Mesendoderm (in vitro differentiated cells): ENCODE data around the gene PRSS22.

Experiments
- DNase-seq: peaks from one replicate; pipeline ENCODE4 v3.0.0; 2013
- H2AK5ac ChIP-seq: 2 replicates; pipeline ENCODE4 v1.6.1; 2013; ENCODE audit warnings: low read length, inconsistent platforms
- H2BK120ac ChIP-seq: 2 replicates; pipeline ENCODE4 v1.6.1; 2013; ENCODE audit warnings: low read depth, mild to moderate bottlenecking, low read length, moderate library complexity, mixed read lengths
- H2BK15ac ChIP-seq: replicated peaks from 2 replicates; pipeline ENCODE4 v1.6.1; 2013; ENCODE audit warnings: low read depth, mild to moderate bottlenecking, moderate library complexity
- H2BK5ac ChIP-seq: 2 replicates; pipeline ENCODE4 v1.6.1; 2013; ENCODE audit warnings: low read length, inconsistent platforms
- H3K18ac ChIP-seq: 2 replicates; pipeline ENCODE4 v1.6.1; 2013; ENCODE audit warnings: mild to moderate bottlenecking, low read length, mixed read lengths
- H3K23ac ChIP-seq: one replicate; pipeline ENCODE4 v1.6.1; 2013; ENCODE audit warnings: low read length
- H3K27ac ChIP-seq: 2 replicates; pipeline ENCODE4 v1.5.1; 2013; ENCODE audit warnings: low read depth, mild to moderate bottlenecking, inconsistent platforms, low read length, moderate library complexity
- H3K27me3 ChIP-seq: 2 replicates; pipeline ENCODE4 v1.6.1; 2013; ENCODE audit warnings: low read length, control low read depth, mild to moderate bottlenecking, inconsistent platforms; ENCODE audit not compliant: insufficient read depth, poor library complexity
- H3K36me3 ChIP-seq: 2 replicates; pipeline ENCODE4 v1.6.1; 2013; ENCODE audit warnings: low read length, inconsistent platforms; ENCODE audit not compliant: control insufficient read depth, insufficient read depth
- H3K4ac ChIP-seq: one replicate; pipeline ENCODE4 v1.6.1; 2013; ENCODE audit warnings: low read depth, mild to moderate bottlenecking, low read length, moderate library complexity
- H3K4me1 ChIP-seq: 2 replicates; pipeline ENCODE4 v1.6.1; 2013; ENCODE audit warnings: low read depth, low read length, inconsistent platforms; ENCODE audit not compliant: control insufficient read depth
- H3K4me2 ChIP-seq: 2 replicates; pipeline ENCODE4 v1.6.1; 2013; ENCODE audit warnings: low read length
- H3K4me3 ChIP-seq: 2 replicates; pipeline ENCODE4 v1.5.1; 2013; ENCODE audit warnings: mild to moderate bottlenecking, low read length
- H3K56ac ChIP-seq: one replicate; pipeline ENCODE4 v1.6.1; 2013; ENCODE audit warnings: low read length
- H3K79me1 ChIP-seq: 2 replicates; pipeline ENCODE4 v1.6.1; 2013; ENCODE audit warnings: low read length, inconsistent platforms
- H3K79me2 ChIP-seq: 2 replicates; pipeline ENCODE4 v1.6.1; 2013; ENCODE audit warnings: mild to moderate bottlenecking, low read length; ENCODE audit not compliant: control insufficient read depth, insufficient read depth
- H3K9ac ChIP-seq: 2 replicates; pipeline ENCODE4 v1.6.1; 2013; ENCODE audit warnings: low read length, inconsistent platforms
- H4K5ac ChIP-seq: one replicate; pipeline ENCODE4 v1.6.1; 2013; ENCODE audit warnings: low read length
- H4K8ac ChIP-seq: one replicate; pipeline ENCODE4 v1.6.1; 2013; ENCODE audit warnings: low read depth, mild to moderate bottlenecking, control low read depth, low read length, moderate library complexity
- WGBS: extraction: QIAGEN DNeasy Blood & Tissue Kit; methylation state at CpG from one replicate; pipeline ENCODE4 v1.1.7; 2013; ENCODE audit warnings: low lambda C conversion rate, missing lambda C conversion rate; ENCODE audit not compliant: insufficient coverage; ENCODE audit errors: extremely low coverage; 5-methylcytosine and 5-hydroxymethylcytosine counted together

The PRSS22 gene

DNA sequence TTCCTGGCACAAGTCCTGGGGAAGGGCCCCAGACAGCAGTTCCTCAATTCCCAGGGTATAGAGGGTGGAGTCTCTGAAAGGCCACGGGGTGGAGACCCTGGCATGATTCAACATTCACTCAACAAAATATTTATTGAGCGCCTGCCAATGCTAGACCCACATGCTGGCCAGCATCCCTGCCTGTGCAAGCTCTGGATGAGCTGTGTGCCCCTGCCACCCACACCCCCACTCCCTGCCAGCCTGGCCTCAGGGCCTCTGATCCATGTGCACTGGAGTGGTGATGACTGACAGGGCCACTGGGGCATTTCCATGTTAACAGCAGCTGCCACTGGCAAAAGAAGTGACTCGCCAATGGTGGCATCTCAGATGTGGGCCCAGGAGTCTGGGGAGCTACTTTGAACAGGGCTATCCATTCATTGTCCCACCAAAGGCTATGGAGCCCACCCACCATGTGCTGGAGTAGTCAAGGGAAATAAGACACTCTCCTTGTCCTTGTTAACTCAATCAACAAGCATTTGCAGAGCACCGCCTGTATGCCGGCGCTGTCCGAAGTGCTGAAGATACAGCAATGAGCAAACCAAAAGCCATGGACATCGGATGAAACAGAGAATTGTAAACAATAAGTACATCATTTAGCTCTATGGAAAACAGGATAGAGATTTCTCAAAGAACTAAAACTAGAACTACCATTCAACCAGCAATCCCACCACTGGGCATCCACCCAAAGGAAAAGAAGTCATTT, 3.0 kb upstream of the PRSS22 start:
- H3K4ac ChIP-seq = no peak overlapping the region
- no peaks in the 10 kb centered on the region for H3K4me1 ChIP-seq
- H3K4me3 ChIP-seq = no peak overlapping the region
- no peak overlapping the region for H2BK5ac ChIP-seq
- H3K27ac ChIP-seq = no peak overlapping the region
- no peak overlapping the region for H2AK5ac ChIP-seq
- no peak overlapping the region for H3K4me2 ChIP-seq
- H3K79me2 ChIP-seq = no peaks in the 10 kb centered on the region
- no peaks in the 10 kb centered on the region for H3K79me1 ChIP-seq
- H4K8ac ChIP-seq = no peak overlapping the region
- no peak overlapping the region for H3K56ac ChIP-seq
- H3K27me3 ChIP-seq = no peaks in the 10 kb centered on the region
- no peak overlapping the region for H3K9ac ChIP-seq
- no peaks in the 10 kb centered on the region for H3K36me3 ChIP-seq
- no peak overlapping the region for H3K23ac ChIP-seq
- DNase-seq = no peak
- no peak overlapping the region for H2BK15ac ChIP-seq
- H4K5ac ChIP-seq = no peak overlapping the region
- H3K18ac ChIP-seq = no peak overlapping the region
- H2BK120ac ChIP-seq = no peak overlapping the region
- WGBS = no CpG with 5 or more reads among the region's 8 CpGs

GRCh38 chr16:2859686-2860265, 1.8 kb upstream of the PRSS22 start:
- Histone ChIP-seq H3K27ac (no peak overlapping the region), H2BK120ac (no peak overlapping the region), H3K79me2 (no peaks in the 10 kb centered on the region), H3K23ac (no peak overlapping the region), H3K79me1 (no peaks in the 10 kb centered on the region), H3K18ac (no peak overlapping the region), H3K4me3 (no peak overlapping the region), H3K4ac (no peak overlapping the region), H4K8ac (no peak overlapping the region), H2BK5ac (no peak overlapping the region), H3K36me3 (no peaks in the 10 kb centered on the region), H3K56ac (no peak overlapping the region), H3K4me2 (no peak overlapping the region), H3K4me1 (no peaks in the 10 kb centered on the region), H4K5ac (no peak overlapping the region), H3K9ac (no peak overlapping the region), H2BK15ac (no peak overlapping the region), H3K27me3 (no peaks in the 10 kb centered on the region), H2AK5ac (no peak overlapping the region)
- no peak for DNase-seq
- no CpG with 5 or more reads among the region's 10 CpGs for WGBS

GRCh38 chr16:2858245-2859025, 465 bp upstream of the PRSS22 start:
- Histone ChIP-seq H3K4me1 (no peaks in the 10 kb centered on the region), H2BK120ac (no peak overlapping the region), H3K23ac (no peak overlapping the region), H3K4ac (no peak overlapping the region), H2BK15ac (no peak overlapping the region), H4K8ac (no peak overlapping the region), H3K56ac (no peak overlapping the region), H2AK5ac (no peak overlapping the region), H3K27ac (no peak overlapping the region), H3K36me3 (no peaks in the 10 kb centered on the region), H4K5ac (no peak overlapping the region), H3K79me1 (no peaks in the 10 kb centered on the region), H3K27me3 (no peaks in the 10 kb centered on the region), H3K4me3 (no peak overlapping the region), H3K18ac (no peak overlapping the region), H3K79me2 (no peaks in the 10 kb centered on the region), H2BK5ac (no peak overlapping the region), H3K9ac (no peak overlapping the region), H3K4me2 (peak overlapping the region; percentile 10)
- DNase-seq = peak; percentile 60
- no CpG with 5 or more reads among the region's 23 CpGs for WGBS

DNA sequence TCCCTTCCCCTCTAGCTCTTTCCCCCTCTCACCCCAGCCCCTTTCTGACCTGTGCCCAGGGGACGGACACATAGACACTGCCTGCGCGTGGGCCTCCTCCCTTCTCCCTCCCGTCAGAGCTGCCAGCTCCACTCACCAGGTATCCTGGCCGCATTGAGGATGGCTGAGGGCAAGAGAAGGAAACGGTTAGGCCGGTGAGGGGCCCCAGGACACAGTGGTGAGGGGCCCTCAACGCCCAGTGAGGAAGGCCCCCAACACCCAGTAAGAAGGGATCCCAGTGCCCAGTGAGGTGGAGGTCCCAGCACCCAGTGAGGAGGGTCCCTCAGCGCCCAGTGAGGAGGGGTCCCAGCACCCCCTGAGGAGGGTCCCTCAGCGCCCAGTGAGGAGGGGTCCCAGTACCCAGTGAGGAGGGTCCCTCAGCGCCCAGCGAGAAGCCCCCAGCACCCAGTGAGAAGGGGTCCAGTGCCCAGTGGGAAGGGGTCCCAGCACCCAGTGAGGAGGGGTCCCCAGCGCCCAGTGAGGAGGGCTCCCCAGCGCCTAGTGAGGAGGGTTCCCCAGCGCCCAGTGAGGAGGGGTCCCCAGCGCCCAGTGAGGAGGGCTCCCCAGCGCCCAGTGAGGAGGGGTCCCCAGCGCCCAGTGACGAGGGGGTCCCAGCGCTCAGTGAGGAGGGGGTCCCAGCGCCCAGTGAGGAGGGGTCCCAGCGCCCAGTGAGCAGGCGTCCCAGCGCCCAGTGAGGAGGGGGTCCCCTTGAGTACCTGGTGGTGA, 1.1 kb downstream of the PRSS22 start:
- Histone ChIP-seq H3K36me3 (no peaks in the 10 kb centered on the region), H3K27ac (no peak overlapping the region), H3K4me3 (no peak overlapping the region), H3K56ac (no peak overlapping the region), H2BK15ac (no peak overlapping the region), H3K18ac (no peak overlapping the region), H4K8ac (no peak overlapping the region), H3K4ac (no peak overlapping the region), H2AK5ac (no peak overlapping the region), H3K79me2 (no peaks in the 10 kb centered on the region), H3K79me1 (no peaks in the 10 kb centered on the region), H2BK120ac (no peak overlapping the region), H3K4me1 (no peaks in the 10 kb centered on the region), H2BK5ac (no peak overlapping the region), H3K4me2 (no peak overlapping the region), H3K23ac (no peak overlapping the region), H4K5ac (no peak overlapping the region), H3K9ac (no peak overlapping the region), H3K27me3 (no peaks in the 10 kb centered on the region)
- DNase-seq = no peak
- no CpG with 5 or more reads among the region's 24 CpGs for WGBS

- H3K27ac ChIP-seq = no peak overlapping the region
- H2BK120ac ChIP-seq = no peak overlapping the region
- H3K79me1 ChIP-seq = no peaks in the 10 kb centered on the region
- no peak overlapping the region for H3K4me3 ChIP-seq
- H3K79me2 ChIP-seq = no peaks in the 10 kb centered on the region
- H3K9ac ChIP-seq = no peak overlapping the region
- peak; percentile 40 for DNase-seq
- H2BK15ac ChIP-seq = no peak overlapping the region
- no peaks in the 10 kb centered on the region for H3K27me3 ChIP-seq
- H4K8ac ChIP-seq = no peak overlapping the region
- no peaks in the 10 kb centered on the region for H3K36me3 ChIP-seq
- no peaks in the 10 kb centered on the region for H3K4me1 ChIP-seq
- H3K4me2 ChIP-seq = no peak overlapping the region
- no peak overlapping the region for H4K5ac ChIP-seq
- H3K18ac ChIP-seq = no peak overlapping the region
- H2AK5ac ChIP-seq = no peak overlapping the region
- H3K4ac ChIP-seq = no peak overlapping the region
- no peak overlapping the region for H2BK5ac ChIP-seq
- H3K23ac ChIP-seq = no peak overlapping the region
- no CpG with 5 or more reads among the region's 14 CpGs for WGBS
- H3K56ac ChIP-seq = no peak overlapping the region
Observed at GRCh38 chr16:2856061-2856670, 1.8 kb downstream of the PRSS22 start.
